LNCaP clone FGC (cell line): ENCODE results near the gene MDC1.

Experiments
- DNase-seq: peaks from one replicate; pipeline ENCODE4 v3.0.0-alpha.2; 2011; ENCODE audit warnings: low read depth
- H3K4me3 ChIP-seq: 2 replicates; pipeline ENCODE4 v1.5.1; 2011; ENCODE audit warnings: mild to moderate bottlenecking, low read depth, low read length, control low read depth
- TF ChIP-seq, protein P1 (sequence below): IDR thresholded peaks from 2 replicates; pipeline ENCODE4 v1.5.1; 2012; ENCODE audit warnings: mild to moderate bottlenecking; ENCODE audit not compliant: control insufficient read depth, insufficient read depth; ENCODE audit errors: extremely low read depth

Gene MDC1

DNA sequence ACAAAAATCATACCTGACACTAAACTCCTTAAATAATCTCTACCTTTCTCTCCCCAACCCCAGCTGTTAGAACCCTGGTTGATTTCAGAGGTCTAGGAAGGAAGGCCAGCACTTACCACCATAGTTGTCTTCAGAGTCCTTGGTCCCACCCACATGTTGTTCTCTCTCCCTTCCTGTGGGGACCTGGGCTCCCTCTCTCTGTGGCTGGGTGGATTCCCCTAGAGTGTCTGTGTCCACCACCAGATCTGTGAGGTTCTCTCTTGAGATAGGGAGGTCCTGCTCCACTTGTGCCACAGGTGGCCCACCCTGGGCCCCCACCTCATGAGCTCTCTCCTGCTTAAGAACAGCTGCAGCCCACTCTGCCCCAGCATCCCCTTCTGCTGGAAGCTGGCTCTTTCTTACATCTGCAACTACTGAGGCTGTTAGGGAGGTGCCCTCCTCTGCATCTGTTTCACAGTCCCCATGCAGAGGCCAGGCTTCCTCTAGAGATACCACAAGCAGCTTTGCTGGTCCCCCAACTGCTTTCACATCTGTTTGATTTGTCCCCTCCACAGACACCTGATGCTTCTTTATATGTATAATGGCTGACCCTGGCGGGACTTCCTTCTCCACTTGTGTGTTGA, 5.2 kb downstream of the MDC1 start:
- TF ChIP-seq, protein P1, sequence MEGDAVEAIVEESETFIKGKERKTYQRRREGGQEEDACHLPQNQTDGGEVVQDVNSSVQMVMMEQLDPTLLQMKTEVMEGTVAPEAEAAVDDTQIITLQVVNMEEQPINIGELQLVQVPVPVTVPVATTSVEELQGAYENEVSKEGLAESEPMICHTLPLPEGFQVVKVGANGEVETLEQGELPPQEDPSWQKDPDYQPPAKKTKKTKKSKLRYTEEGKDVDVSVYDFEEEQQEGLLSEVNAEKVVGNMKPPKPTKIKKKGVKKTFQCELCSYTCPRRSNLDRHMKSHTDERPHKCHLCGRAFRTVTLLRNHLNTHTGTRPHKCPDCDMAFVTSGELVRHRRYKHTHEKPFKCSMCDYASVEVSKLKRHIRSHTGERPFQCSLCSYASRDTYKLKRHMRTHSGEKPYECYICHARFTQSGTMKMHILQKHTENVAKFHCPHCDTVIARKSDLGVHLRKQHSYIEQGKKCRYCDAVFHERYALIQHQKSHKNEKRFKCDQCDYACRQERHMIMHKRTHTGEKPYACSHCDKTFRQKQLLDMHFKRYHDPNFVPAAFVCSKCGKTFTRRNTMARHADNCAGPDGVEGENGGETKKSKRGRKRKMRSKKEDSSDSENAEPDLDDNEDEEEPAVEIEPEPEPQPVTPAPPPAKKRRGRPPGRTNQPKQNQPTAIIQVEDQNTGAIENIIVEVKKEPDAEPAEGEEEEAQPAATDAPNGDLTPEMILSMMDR = no peak
- no peak overlapping the region for H3K4me3 ChIP-seq
- DNase-seq = no peak

DNA sequence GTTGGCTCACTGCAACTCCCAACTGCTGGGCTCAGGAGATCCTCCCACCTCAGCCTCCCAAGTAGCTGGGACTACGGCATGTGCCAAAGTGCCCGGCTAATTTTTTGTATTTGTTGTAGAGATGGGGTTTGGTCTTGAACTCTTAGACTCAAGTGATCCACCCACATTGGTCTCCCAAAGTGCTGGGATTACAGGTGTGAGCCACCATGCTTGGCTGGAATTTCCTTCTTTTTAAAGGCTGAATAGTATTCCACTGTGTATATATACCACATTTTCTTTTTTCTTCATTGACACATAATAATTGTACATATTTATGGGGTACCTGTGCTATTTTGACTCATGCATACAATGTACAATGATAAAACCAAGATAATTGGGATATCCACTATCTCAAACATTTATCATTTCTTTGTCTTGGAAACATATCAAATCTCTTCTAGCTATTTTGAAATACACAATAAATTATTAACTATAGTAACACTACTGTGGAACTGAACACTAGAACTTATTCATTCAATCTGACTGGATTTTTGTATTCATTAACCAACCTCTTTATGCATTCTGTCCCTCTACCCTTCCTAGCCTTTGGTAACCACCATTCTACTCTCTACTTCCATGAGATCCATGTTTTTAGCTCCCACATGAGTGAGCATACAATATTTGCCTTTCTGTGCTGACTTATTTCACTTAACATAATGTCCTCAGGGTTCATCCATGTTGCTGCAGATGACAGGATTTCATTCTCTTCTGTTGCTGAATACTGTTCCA, 7.8 kb downstream of the MDC1 start:
- TF ChIP-seq, protein P1 = no peak
- H3K4me3 ChIP-seq = no peak overlapping the region
- DNase-seq = no peak

DNA sequence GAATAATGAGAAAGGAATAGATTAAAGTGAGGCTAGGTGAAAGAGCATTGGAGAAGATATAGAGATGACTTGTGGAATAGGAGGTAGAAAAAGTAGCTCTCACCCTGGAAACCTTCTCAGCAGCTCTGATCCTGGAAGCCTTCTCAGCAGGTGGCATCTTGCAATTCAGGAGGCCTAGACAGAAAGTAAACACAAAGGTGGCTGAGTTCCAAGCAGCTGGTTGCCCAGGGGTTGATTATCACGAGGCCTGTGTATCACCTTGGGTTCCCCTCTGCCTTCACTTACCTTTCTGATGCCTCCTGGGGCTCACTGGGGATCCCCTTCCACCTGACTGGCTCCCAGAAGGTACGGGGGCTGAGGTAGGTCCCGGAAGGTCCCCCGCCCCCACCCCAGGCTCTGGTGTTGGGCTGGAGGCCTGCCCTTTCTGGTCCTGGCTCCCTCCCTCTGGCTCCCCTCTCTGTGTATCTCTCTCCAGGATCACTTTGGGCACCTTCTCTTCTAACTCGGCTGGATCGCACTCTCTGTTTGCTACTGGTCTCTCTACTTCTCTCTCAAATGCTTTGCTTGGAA, 9.7 kb downstream of the MDC1 start:
- TF ChIP-seq, protein P1 = no peak
- no peak for DNase-seq

DNA sequence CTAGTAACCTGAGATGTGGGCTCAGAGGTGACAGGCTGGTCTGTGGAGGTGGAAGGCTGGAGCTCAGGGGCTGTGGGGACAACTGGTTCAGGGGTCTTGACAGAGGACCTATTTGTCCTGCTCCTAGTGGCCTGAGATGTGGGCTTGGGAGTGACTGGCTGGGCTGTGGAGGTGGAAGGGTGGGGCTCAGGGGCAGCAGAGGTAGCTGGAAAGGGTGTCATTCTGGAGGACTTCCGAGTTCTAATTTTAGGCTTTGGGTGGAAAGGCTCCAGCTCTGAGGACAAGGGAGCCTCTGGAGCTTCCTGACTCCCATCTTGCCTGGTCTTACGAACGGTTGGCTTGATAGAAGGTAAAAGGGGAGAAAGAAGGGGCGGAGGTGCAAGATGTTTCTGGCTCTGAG, 11.5 kb downstream of the MDC1 start:
- DNase-seq = no peak
- H3K4me3 ChIP-seq = no peak overlapping the region
- TF ChIP-seq, protein P1 = no peak

More for the DNA sequence above, 9.7 kb downstream of the MDC1 start:
- H3K4me3 ChIP-seq = no peak overlapping the region

DNA sequence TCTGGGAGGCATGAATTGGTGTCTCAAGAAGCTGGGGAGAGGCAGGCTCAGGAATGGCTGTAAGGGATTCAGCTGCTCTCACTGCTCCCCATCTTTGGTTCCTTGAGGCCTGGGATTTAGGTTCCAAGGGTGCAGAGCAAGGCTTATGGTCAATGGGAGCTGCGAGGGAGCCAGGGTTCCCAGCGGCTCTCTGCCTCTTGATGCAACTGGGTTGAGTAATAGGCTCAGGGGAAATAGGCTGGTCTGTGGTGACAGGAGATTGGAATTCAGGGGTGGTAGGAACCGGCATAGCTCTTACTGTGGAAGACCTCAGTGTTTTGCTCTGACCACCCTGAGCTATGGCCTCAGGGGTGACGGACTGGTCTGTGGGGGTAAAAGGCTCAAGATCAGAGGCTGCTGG, 13.3 kb downstream of the MDC1 start:
- DNase-seq = no peak
- TF ChIP-seq, protein P1 = no peak
- no peak overlapping the region for H3K4me3 ChIP-seq

DNA sequence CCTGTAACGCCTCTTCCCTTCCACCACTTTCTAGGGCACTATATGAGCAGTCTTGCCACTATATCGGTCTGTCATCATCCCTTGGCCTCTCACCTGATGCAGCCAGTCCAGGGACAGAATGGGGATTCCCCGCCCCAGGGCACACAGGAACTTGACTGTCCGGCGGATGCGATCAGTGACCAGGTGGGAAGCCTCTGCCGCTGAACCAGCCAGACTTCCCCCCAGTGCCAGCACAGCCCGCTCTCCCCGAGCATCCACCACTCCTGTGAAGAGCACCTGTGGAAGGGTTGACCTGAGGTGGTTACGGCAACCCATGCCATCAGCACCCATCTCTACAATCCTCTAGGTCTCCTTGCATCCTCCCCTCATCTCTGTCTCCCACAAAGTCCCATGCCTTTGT, 14.1 kb downstream of the MDC1 start:
- H3K4me3 ChIP-seq = no peak overlapping the region
- no peak for DNase-seq
- TF ChIP-seq, protein P1 = no peak
